HFF-Myc (cell line): ENCODE measurements around the gene CADPS.

Experiments used
- DNase-seq: peaks from one replicate; pipeline ENCODE4 v3.0.0-alpha.2; 2011; ENCODE audit warnings: low read depth; ENCODE audit errors: extremely low read depth
- H3K4me3 ChIP-seq: replicated peaks from 2 replicates; pipeline ENCODE4 v1.5.1; 2011; ENCODE audit warnings: low read depth, mild to moderate bottlenecking, control low read depth, low read length
- CTCF ChIP-seq: IDR thresholded peaks from 2 replicates; pipeline ENCODE4 v1.5.1; 2012; ENCODE audit warnings: mild to moderate bottlenecking, low read depth, low read length, control low read depth; ENCODE audit errors: missing control alignments

Gene CADPS

GRCh38 chr3:62534326-62534725, 340.9 kb downstream of the CADPS start:
- DNase-seq, result no peak
- H3K4me3 ChIP-seq, result no peak overlapping the region
- no peak for TF ChIP-seq CTCF

- TF ChIP-seq CTCF, result no peak
- no peak for DNase-seq
- no peak overlapping the region for H3K4me3 ChIP-seq
Observed at GRCh38 chr3:62532796-62533195, 342.4 kb downstream of the CADPS start.

GRCh38 chr3:62531981-62532380, 343.2 kb downstream of the CADPS start:
- H3K4me3 ChIP-seq, result no peak overlapping the region
- DNase-seq, result no peak
- TF ChIP-seq CTCF, result no peak

- no peak overlapping the region for H3K4me3 ChIP-seq
- DNase-seq, result no peak
- no peak for TF ChIP-seq CTCF
Observed at GRCh38 chr3:62531493-62531892, 343.7 kb downstream of the CADPS start.

GRCh38 chr3:62529230-62529629, 346.0 kb downstream of the CADPS start:
- no peak for TF ChIP-seq CTCF
- no peak overlapping the region for H3K4me3 ChIP-seq
- peak; percentile 5 for DNase-seq

GRCh38 chr3:62527474-62527873, 347.7 kb downstream of the CADPS start:
- TF ChIP-seq CTCF, result no peak
- DNase-seq, result peak; percentile 7
- H3K4me3 ChIP-seq, result no peak overlapping the region

- peak; percentile 6 for DNase-seq
- H3K4me3 ChIP-seq, result no peak overlapping the region
- no peak for TF ChIP-seq CTCF
Observed at GRCh38 chr3:62525281-62525680, 349.9 kb downstream of the CADPS start.
